Measurements from ENCODE around the gene DEDD. TPM values are rescaled to one million over a fixed set of nuclear protein-coding genes. Genes with fewer than 3 reads are reported as not detected.
A peak's percentile ranks its signal among the peaks of the same experiment; 100 is the strongest.

The DEDD gene
- total RNA-seq, 3 donors from 2014 or later (not counting 1 experiment from before 2014, with no cell fraction given): 40.6 to 44.0 (median 43.0) TPM

- peaks cover 8% of the 10 kb centered on the region for H3K36me3 Mint-ChIP-seq
- no peaks in the 10 kb centered on the region for H3K9me3 ChIP-seq (ENCODE audit: control insufficient read depth, insufficient read depth, low read length)
- no peak for TF ChIP-seq CTCF (IDR thresholded peaks at IDR 0.05)
- H3K36me3 ChIP-seq (ENCODE audit: control insufficient read depth, insufficient read depth, low read length): peaks cover 31% of the 10 kb centered on the region
- H3K27me3 ChIP-seq (ENCODE audit: control insufficient read depth, insufficient read depth, low read length): no peaks in the 10 kb centered on the region
- H3K4me3 ChIP-seq (ENCODE audit: low read length): no peak overlapping the region
- H3K27ac Mint-ChIP-seq: peak overlapping the region; percentile 11 to 22
- no peak overlapping the region for H3K4me3 Mint-ChIP-seq
- peaks cover 33 to 46% of the 10 kb centered on the region in 2 donors for H3K4me1 Mint-ChIP-seq
- ATAC-seq: no peak
- intact Hi-C loops (cut with micrococcal nuclease): no loop called here
- H3K27me3 Mint-ChIP-seq (ENCODE audit: low read depth in 2 of 2): no peaks in the 10 kb centered on the region
- H3K9me3 Mint-ChIP-seq: no peaks in the 10 kb centered on the region
- H3K4me1 ChIP-seq (ENCODE audit: control insufficient read depth, insufficient read depth, low read length): peaks cover 9% of the 10 kb centered on the region
- DNase-seq: no peak
- H3K27ac ChIP-seq (ENCODE audit: low read length): no peak overlapping the region
- 88% methylated on average over 1 of the region's 2 CpGs for WGBS (ENCODE audit: insufficient coverage)
Measured at GRCh38 chr1:161127649-161128048, 4.8 kb downstream of the DEDD start.

- TF ChIP-seq CTCF (IDR thresholded peaks at IDR 0.05): no peak
- H3K27ac ChIP-seq (ENCODE audit: low read length): no peak overlapping the region
- peaks cover 36 to 44% of the 10 kb centered on the region in 2 donors for H3K4me1 Mint-ChIP-seq
Measured at GRCh38 chr1:161122967-161123366, 9.5 kb downstream of the DEDD start.

GRCh38 chr1:161121834-161122233 is 10.6 kb downstream of the DEDD start:
- Histone ChIP-seq H3K9me3 (ENCODE audit: control insufficient read depth, insufficient read depth, low read length) (no peaks in the 10 kb centered on the region), H3K4me1 (ENCODE audit: control insufficient read depth, insufficient read depth, low read length) (peaks cover 27% of the 10 kb centered on the region), H3K27me3 (ENCODE audit: control insufficient read depth, insufficient read depth, low read length) (no peaks in the 10 kb centered on the region), H3K27ac (ENCODE audit: low read length) (no peak overlapping the region), H3K36me3 (ENCODE audit: control insufficient read depth, insufficient read depth, low read length) (peaks cover 45% of the 10 kb centered on the region), H3K4me3 (ENCODE audit: low read length) (no peak overlapping the region)
- no peak for TF ChIP-seq CTCF (IDR thresholded peaks at IDR 0.05)
- no peaks in the 10 kb centered on the region for H3K27me3 Mint-ChIP-seq (ENCODE audit: low read depth in 2 of 2)
- no peak overlapping the region for H3K4me3 Mint-ChIP-seq
- WGBS (ENCODE audit: insufficient coverage): 81% methylated on average over 2 of the region's 4 CpGs
- DNase-seq (no peak), ATAC-seq (no peak)
- H3K36me3 Mint-ChIP-seq: peaks cover 11% of the 10 kb centered on the region
- intact Hi-C loops (cut with micrococcal nuclease): no loop called here
- no peaks in the 10 kb centered on the region for H3K9me3 Mint-ChIP-seq
- H3K27ac Mint-ChIP-seq: peak overlapping the region; percentile 5 to 19
- peaks cover 32 to 42% of the 10 kb centered on the region in 2 donors for H3K4me1 Mint-ChIP-seq

More at GRCh38 chr1:161122967-161123366, 9.5 kb downstream of the DEDD start:
- 97% methylated on average over 6 of the region's 6 CpGs for WGBS (ENCODE audit: insufficient coverage)
- peaks cover 20% of the 10 kb centered on the region for H3K4me1 ChIP-seq (ENCODE audit: control insufficient read depth, insufficient read depth, low read length)
- ATAC-seq (no peak), DNase-seq (no peak)
- H3K4me3 Mint-ChIP-seq: no peak overlapping the region
- intact Hi-C loops (cut with micrococcal nuclease): no loop called here
- H3K36me3 ChIP-seq (ENCODE audit: control insufficient read depth, insufficient read depth, low read length): peaks cover 54% of the 10 kb centered on the region
- no peaks in the 10 kb centered on the region for H3K9me3 Mint-ChIP-seq
- no peak overlapping the region for H3K27ac Mint-ChIP-seq
- H3K27me3 Mint-ChIP-seq (ENCODE audit: low read depth in 2 of 2): no peaks in the 10 kb centered on the region
- H3K9me3 ChIP-seq (ENCODE audit: control insufficient read depth, insufficient read depth, low read length): no peaks in the 10 kb centered on the region
- H3K36me3 Mint-ChIP-seq: peaks cover 15% of the 10 kb centered on the region
- H3K27me3 ChIP-seq (ENCODE audit: control insufficient read depth, insufficient read depth, low read length): no peaks in the 10 kb centered on the region
- H3K4me3 ChIP-seq (ENCODE audit: low read length): no peak overlapping the region

DNA sequence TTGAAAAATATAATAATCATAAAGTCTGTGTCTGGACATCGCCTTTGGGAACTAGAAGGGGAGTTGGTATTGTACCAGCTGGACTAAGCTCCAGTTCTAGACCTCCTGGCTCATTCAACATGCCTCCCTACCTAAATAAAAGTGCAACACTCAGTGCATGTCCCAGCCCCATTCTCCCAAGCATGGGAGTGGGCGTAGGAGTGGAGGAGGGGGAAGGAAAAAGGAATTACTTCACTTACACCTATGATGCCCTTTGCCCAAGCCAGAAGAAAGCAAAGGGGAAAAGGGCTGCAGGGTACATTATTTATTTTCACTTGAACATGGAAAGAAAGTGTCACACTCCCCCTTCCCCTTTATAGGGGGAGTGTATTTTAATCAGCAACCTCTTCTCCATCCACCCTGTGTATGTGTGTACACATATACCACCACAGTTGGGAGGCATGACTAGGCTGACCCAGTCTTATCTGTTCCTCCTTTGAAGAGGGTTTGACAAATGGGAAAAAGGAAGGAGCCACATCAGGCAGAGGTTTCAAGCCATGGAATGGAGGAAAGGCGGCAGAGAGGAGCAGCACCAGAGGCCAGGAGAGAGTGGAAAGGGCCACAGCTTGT is 11.3 kb downstream of the DEDD start:
- Histone ChIP-seq H3K27me3 (ENCODE audit: control insufficient read depth, insufficient read depth, low read length) (no peaks in the 10 kb centered on the region), H3K9me3 (ENCODE audit: control insufficient read depth, insufficient read depth, low read length) (no peaks in the 10 kb centered on the region), H3K4me1 (ENCODE audit: control insufficient read depth, insufficient read depth, low read length) (peaks cover 33% of the 10 kb centered on the region), H3K27ac (ENCODE audit: low read length) (no peak overlapping the region), H3K36me3 (ENCODE audit: control insufficient read depth, insufficient read depth, low read length) (peaks cover 45% of the 10 kb centered on the region), H3K4me3 (ENCODE audit: low read length) (no peak overlapping the region)
- Mint-ChIP-seq H3K27me3 (ENCODE audit: low read depth in 2 of 2) (no peaks in the 10 kb centered on the region), H3K4me3 (no peak overlapping the region), H3K36me3 (peaks cover 8% of the 10 kb centered on the region), H3K4me1 (peaks cover 28 to 42% of the 10 kb centered on the region in 2 donors), H3K27ac (peak overlapping the region; percentile 5 to 19), H3K9me3 (no peaks in the 10 kb centered on the region)
- TF ChIP-seq CTCF (IDR thresholded peaks at IDR 0.05): no peak
- 94% methylated on average over 2 of the region's 3 CpGs for WGBS (ENCODE audit: insufficient coverage)
- DNase-seq (no peak), ATAC-seq (no peak)
- intact Hi-C loops (cut with micrococcal nuclease): no loop called here

Data from natural killer cell (primary cell).